Transverse colon (tissue), 4 donors: Measurements from ENCODE around the gene CPEB4.

Experiments
- EP300 ChIP-seq: sonication (generic); formaldehyde crosslinking; IDR thresholded peaks from one replicate; pipeline ENCODE4 v1.6.1; 2017; ENCODE audit warnings: antibody characterized with exemption, low read depth
- POLR2A ChIP-seq: fragments of 450-650 bp; IDR thresholded peaks from one replicate; pipeline ENCODE4 v1.6.1; 2016; ENCODE audit warnings: antibody characterized with exemption, mild to moderate bottlenecking, moderate library complexity
- POLR2AphosphoS5 ChIP-seq, 3 donors: sonication (generic); formaldehyde crosslinking; IDR thresholded peaks; one replicate each; pipeline ENCODE4 v1.6.1; 2016; ENCODE audit warnings: antibody characterized with exemption in 3 of 3
- TF ChIP-seq, protein P1 (sequence below), 5 experiments: fragments of 200-600 bp in 3 of 5; fragments of 450-650 bp in 2 of 5; sonication (generic) in 3 of 5; IDR thresholded peaks; 1 replicate in 2 of 5; 2 replicates in 3 of 5; pipeline ENCODE4 v1.5.1; 2016 to 2017; ENCODE audit warnings: antibody characterized with exemption in 5 of 5, inconsistent platforms in 3 of 5, mild to moderate bottlenecking in 2 of 5, moderate library complexity in 1 of 5

DNA sequence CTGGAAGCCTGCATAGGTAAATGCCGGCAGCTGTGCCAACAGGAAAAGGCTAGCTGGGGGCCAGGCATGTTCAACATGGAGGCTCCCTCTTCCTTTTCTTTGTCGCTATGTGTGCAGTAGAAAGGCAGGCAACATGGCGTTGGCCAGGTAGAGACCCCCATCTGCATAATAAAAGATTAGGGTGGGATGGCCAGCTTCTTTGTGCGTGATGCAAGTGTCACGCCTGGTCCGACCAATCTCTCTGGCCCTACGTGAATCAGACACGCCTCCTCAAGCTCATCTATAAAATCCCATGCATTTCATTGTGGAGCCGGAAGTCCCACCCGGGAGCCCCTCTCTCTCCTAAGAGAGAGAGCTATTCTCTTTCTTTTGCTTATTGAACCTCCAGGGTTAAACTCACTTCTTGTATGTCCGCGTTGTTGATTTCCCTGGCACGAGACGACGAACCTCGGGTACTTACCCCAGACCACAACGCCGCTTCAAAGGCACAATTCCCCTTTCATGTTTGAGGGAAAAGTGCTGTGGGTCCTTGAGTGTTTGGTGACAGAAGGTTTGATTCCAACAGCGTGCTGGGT is 75.8 kb downstream of the CPEB4 start:
- TF ChIP-seq, protein P1, sequence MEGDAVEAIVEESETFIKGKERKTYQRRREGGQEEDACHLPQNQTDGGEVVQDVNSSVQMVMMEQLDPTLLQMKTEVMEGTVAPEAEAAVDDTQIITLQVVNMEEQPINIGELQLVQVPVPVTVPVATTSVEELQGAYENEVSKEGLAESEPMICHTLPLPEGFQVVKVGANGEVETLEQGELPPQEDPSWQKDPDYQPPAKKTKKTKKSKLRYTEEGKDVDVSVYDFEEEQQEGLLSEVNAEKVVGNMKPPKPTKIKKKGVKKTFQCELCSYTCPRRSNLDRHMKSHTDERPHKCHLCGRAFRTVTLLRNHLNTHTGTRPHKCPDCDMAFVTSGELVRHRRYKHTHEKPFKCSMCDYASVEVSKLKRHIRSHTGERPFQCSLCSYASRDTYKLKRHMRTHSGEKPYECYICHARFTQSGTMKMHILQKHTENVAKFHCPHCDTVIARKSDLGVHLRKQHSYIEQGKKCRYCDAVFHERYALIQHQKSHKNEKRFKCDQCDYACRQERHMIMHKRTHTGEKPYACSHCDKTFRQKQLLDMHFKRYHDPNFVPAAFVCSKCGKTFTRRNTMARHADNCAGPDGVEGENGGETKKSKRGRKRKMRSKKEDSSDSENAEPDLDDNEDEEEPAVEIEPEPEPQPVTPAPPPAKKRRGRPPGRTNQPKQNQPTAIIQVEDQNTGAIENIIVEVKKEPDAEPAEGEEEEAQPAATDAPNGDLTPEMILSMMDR (IDR thresholded peaks at IDR 0.05): no peak
- TF ChIP-seq POLR2A: peak; percentile 34
- TF ChIP-seq POLR2AphosphoS5 (IDR thresholded peaks at IDR 0.05): no peak
- TF ChIP-seq EP300: no peak
